NOMO-1 treated with dmso at 0.1 percent for 144 hours (cell line): ENCODE measurements around the gene RAB29.

Experiments used
- DNase-seq: peaks from one replicate; lab custom pipeline; 2025; ENCODE audit not compliant: unreplicated experiment; lab: John Stamatoyannopoulos, UW

RAB29 gene

DNA sequence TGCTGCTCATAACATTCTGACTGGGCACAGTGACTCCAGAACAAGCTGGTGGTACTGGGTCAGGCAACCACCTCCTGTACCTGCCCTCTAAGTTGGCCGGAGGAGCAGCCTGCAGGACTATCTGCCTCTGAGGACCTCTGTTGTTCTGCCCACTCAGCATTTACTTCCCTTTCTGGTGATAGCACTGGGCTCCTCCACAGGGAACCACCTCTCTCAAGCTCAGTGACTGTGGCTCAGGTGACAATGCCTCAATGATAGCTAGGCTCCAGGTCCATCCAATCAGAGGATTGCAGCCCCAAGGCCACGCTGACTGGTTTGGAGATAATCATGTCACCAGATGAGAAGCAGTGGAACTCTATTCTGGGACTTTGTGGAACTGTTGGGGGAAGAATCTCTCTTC, 21.9 kb upstream of the RAB29 start:
- no peak for DNase-seq

DNA sequence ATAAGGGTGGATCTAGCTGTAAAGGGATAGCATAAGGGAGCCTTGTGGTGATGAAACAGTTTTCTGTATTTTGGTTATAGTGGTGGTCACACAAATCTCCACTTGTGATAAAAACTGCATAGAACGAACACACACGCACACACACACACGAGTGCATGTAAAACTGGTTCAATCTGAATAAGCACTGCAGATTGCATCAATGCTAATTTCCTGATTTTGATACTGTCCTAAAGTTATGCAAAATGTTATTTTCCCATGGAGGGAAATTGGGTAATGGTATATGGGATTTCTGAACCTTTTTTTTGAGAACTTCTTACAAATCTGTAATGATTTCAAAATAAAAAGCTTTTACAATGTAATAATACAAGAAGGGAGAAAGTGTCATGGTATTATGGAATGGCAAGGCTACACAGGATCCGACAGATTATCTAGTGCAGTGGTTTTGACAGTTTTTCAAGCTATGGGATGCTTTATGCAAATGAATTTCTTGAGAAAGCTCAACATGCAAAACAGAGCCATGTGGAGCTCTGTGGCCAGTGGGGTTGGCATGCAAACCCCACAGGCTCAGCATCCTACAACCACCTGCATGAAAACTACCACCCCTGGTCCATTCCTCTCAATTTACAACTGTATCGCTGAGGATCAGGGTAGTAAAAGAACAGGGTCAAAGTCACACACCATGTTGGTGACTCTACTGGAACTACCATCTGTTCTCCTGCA, 18.9 kb upstream of the RAB29 start:
- no peak for DNase-seq

DNA sequence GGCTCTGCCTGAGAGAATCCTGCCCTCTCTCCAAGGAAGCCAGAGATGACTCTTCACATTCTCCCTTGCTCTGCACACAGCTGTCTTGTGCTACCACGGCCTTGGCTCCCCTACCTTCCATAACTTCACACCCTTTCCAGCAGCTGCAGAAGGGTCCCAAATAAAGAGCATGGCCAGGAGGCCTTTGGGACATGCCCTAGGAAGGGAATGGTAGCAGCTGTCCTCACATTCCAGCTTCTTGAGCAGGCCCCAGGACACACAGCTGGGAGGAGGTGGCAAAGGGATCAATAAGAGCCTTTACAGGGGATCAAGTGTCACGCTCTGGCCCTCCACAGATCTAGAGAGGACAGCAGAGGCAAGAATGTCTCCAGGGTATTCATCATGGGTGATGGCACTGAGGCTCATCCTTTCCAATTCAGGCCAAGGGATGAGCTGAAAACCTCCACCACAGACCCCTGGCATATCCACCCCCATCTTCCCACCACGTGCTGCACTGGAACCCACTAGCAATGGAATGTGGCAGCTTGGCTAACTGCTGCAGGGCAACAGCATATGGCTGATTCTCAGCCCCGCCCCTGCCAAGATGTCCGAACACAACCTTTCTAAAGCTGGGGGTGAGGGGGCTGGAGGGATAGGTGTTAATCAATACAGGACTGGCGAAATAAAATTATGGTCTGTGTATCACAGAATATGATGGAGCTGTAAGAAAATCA, 17.8 kb upstream of the RAB29 start:
- no peak for DNase-seq

DNA sequence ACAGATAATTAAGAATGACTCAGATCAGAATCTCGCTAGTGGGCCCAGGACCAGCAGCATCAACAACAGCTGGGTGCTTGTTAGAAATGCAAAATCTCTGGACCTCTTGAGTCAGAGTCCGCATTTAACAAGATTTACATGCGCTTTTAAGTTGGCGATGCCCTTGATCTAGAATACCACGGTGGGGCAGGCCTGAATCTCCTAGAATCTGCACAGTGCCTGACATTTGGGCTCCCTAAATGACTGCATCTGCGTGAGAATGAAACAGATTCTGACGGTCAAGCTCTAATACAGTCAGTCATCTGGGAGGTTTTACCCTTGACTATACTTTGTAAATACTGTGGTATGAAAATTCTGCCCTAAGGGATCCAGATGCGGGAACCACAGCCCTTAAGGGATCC, 17.2 kb upstream of the RAB29 start:
- DNase-seq, result no peak

DNA sequence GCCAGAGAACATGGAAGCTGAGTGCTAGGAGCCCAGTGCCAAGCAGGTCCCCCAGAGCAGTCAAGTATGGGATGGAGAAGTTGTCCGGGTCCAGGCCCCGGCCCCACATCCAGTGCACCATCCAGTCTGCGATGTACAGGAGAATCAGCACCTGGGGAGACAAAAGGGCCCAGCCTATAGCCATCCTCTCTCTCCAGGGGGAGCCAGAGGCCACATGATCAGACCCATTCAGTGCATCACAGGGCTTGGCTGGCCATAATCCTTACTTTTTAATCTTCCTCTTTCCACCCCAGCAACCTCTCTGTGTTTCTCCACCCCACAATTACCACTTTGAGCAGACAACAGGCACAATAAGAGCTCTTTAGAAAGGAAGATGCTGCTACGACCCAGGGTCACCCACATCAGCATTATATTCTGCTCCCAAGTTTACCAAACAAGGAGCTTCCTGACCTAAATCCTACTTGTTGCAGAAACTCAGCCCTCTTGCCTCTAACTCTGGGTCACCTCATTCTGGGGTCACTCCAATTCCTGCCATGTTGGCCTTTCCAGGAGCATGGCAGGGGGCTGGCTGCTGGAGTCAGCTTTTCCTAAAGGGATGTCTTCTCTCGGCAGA, 16.4 kb upstream of the RAB29 start:
- DNase-seq, result peak; percentile 48

DNA sequence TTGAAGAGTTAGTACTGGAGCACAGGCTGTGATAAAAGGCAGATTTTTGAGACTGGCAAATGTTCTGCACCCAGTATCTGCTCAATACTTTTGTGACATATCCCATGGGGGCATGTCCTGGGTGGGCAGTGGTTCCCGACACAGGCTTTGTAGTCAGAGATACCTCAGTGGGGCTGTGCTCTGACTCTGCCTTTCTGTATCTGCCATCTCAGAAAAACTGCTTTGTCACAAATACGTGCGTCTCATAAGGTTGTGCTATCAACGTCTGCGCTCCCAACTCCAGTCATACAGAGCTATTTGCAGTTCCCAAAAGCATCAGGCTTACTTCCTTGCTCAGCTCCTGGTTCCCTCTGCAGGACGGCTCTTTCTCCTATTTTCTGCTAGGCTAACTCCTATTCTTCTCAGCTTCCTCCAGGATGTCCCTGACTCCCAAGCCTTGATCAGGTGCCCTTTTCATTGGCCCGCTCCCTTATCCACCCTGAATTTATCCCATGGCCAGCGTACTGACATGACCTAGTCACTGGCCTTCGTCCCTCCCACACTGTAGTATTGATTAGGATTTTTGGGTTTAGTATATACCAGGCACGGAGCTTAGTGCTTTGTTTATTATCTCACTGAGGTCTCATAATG, 12.1 kb upstream of the RAB29 start:
- no peak for DNase-seq

DNA sequence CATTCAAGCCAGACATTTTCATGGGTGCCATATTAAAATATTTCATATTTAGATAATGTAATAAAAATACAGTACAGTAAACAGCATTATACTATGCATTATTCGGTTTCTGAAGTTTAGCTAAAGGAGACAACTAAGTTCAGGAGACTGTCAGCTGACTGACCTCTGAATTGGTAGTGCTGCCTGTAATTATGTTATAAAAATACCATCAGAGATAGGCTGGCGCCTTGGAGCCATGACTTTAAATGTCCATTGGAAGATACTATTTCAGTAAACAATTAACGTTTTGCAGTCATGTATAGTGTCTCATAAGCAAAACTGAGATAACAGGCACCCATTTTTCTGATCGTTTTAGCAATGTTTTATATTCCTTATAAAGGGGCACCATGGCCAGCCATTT, 11.3 kb upstream of the RAB29 start:
- no peak for DNase-seq

DNA sequence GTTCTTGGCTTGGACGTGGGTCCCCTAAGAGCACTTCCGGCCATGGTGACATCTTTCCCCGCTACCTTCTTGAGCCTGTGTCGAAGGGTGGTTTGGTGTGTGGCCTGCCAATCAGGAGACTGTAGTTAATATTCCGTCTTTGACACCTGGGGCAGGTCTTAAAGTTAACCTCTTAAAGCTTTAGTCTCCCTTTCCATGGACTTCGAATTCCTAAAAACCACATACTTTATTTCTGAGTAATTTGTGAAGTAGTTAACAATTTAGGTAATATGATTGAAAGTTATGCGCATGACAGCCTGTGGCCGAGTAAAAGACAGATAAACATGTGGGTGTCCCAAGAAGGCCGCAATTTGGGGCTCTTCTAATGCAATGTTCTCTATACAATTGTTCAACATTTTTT, 10.2 kb upstream of the RAB29 start:
- DNase-seq, result no peak

DNA sequence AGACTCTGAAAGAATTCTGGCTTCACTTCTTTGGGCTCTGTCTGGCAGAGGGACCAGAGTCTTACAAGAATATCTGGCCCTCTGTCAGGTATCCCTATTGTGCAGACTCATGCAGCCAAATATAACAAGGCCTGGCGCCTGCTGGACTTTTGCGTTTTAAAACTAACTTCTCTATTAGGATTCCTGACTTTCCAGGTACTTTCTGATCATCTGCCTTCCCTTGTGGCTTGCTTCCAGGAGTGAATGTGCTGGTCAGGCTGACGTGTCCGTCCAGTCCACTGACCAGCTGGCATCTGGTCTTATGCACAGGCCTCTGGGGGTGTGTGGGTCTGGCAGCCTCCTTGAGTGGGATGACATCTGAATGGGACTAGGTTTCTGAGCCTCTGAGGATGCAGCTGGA, 8.6 kb upstream of the RAB29 start:
- no peak for DNase-seq

DNA sequence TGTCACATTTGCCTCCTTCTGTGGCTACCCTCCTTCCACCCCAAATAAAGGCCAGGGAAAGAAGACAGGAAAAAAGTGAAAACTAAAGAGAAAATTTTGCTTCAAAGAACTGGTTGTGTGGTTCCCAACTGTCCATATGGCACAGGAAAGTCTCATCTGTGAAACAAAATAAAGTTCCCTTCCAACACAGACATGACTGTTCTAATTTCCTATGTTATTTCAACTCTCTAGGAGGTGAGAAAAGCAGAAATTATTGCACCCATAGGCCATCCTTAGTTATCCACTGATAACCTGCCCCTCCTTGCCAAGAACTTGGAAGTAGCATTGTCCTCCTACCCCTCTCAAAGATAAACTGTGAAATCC, 8.1 kb upstream of the RAB29 start:
- DNase-seq, result no peak

DNA sequence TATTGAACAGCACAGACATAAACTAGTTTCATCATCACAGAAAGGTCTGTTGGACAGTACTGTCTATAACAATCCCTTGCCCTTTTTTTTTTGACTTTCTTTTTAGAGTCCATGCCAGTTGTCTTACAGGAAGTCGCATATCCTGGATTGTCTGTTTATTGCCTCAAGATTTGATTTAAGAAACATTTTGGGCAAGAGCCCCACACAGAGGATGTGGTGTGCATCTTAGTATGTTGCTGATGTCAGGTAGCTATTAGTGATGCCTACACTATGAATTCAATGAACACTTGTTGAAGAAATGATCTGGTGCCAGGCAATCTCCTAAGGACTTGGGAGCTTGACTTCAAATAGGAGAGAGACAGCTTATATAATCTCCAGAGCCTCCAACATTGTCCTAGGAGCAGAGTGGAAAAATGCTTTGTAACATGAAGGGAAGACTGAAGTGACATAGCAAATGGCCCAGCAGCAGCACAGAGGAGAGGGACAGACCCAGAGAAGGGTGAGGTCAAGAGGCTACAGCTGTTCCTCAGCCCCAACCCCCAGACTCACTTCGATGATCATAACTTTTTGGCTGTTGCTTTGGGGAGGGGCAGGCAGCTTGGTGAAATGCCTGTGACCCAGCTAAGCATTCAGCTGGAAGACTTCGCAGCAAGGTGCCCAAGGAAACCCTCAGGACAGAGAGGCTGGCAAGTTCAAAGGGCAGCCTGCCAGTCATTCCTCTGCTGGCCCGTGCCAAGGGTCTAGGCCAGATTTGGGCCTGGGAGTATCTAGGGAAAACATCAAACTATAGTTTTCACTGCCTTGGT, 7.5 kb upstream of the RAB29 start:
- no peak for DNase-seq

DNA sequence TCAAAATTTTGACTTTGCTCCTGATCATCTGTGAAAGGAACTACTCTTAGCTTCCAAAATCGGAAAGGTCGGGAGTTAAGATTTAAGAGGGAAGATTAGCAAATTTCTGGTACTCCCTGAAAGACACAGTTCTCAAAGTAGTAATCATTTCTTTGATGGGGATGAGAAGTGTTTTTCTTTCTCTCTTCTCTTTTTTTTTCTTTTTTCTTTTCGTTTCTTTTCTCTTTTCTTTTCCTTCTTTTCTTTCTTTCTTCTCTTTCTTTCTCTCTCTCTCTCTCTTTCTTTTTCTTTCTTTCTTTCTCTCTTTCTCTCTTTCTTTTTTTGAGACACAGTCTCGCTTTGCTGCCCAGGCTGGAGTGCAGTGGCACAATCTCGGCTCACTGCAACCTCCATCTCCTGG, 5.1 kb upstream of the RAB29 start:
- no peak for DNase-seq

DNA sequence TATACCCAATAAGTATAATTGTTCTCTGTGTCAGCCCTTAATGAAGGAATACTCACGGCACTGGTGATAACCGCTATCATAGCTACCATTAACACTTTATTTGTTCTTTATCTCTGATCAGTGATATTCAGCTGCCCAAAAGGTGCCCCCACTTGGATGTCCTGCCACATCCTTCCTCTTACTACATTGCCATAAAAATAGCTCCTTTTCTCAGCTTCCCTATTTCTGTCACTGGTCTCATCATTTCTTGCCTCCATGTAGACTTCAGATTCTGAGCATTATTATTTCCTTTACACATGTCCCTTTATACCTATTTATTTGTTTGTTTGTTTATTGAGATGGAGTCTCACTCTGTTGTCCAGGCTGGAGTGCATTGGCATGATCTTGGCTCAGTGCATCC, 2.7 kb upstream of the RAB29 start:
- DNase-seq, result peak; percentile 62

DNA sequence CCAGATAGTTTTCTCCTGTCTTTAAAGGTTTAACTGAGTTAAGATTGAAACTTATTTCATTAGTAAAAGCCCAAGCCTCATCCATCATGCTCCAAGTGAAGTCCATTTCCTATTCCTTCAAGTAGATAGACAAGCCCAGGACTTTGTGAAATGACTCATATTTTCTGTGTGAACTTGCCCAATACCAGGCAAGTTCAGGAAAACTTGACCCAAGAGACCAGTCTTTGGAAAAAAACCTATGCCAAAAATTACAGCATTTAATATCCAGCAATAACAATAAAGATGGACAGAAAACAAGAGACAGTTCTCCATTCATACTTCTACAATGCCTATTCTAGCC, 405 bp upstream of the RAB29 start:
- no peak for DNase-seq

DNA sequence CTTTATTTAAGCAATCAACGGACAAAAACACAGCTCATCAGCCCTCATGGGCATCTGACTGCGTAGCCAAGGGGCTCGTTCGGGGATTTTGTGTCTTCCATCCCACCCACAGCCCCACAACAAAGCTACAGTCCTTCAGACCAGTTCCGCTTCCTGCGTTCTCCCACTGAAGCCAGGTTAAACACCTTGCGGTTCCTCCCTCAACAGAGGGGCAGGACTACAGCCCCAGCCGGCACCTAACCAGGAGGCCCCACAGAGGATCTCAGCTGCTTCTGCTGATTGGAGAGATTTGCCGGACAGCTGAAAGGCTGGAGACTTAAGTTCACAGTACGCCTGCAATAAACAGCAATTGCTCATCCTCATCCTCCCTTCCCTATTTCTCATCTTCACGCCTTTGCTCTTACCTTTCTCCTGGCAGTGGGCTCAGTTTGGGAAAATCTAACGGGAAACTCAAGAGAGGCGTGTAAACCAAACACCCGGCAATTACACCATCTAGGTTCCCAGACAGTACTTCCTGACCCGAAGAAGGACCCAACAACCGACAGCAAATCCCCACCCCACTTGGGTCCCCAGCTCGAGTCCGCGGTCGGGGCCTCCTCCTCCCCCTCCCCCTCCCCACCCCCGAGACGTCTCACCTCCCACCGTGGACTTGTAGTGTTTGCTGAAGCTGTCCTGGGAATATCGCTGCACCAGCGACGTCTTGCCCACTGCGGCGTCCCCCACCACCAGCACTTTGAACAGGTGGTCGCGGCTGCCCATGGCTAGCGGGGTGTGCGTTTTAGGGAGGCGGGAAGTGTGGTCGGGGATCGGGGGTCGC, 876 bp downstream of the RAB29 start:
- DNase-seq, result no peak

DNA sequence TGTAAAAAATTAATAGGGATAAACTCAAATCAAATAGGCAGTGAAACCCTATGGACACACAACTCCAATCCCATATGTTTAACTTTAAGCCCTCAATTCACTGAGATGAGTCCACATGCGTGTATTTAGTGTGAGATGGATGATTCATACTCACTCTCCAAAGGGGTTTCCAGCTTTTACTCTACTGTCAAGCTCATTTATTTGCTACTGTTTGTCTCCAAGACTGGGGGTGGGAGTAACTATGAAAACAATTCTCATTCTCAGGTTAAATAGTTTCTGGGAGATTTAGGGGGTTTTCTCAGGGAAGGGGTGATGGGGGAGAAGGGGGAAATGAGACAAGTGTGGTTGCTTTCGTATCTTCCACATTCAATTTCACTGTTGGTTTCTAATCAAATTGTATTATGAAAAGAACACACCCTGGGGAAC, 2.7 kb downstream of the RAB29 start:
- DNase-seq, result no peak

DNA sequence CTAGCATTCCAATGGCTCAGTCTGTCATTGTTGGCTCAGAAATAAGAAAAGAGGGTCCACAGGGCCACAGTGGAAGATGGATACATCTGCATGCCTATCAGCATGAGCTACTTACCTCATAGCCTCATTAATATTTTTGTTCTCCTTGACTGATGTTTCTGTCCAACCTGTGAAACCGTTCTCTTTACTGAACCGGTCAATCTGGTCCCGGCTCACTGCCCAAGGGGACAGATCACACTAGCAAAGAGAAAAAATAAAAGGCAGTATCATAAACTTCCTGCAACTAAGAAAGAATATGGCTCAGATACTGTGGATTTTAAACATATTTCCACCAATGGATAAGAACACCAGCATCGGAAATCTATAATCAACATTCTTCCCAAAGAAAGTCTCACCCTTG, 4.7 kb downstream of the RAB29 start:
- DNase-seq, result no peak

DNA sequence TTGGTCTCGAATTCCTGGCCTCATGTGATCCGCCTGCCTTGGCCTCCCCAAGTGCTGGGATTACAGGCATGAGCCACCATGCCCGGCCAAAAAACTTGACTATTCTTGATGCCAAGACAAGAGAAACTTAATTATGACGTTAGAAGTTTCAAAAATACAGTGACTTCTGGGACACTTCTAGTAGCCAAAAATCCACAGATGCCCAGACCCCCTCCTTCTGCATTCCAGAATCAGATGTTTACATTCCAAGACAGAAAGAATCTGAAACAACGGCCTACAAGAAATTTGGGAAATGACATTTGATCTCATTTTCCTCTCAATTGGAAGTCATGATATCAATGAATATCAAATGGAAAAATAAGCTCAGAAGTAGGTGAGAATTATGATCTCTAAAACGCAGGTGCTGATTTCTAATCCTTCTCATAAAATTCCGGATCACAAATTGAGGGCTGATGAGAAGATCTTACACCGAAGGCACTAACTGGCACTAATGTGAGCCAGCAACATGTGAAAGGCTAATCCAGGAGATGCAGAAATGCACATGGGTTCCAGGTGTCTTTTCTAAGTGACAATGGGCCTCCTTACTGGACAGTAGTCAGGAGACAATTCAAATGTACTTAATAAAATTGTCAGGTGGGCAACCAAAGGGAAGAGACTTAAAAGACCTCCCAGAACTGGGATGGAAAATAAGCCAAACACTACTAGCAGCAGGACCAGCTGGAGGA, 5.5 kb downstream of the RAB29 start:
- DNase-seq, result no peak

DNA sequence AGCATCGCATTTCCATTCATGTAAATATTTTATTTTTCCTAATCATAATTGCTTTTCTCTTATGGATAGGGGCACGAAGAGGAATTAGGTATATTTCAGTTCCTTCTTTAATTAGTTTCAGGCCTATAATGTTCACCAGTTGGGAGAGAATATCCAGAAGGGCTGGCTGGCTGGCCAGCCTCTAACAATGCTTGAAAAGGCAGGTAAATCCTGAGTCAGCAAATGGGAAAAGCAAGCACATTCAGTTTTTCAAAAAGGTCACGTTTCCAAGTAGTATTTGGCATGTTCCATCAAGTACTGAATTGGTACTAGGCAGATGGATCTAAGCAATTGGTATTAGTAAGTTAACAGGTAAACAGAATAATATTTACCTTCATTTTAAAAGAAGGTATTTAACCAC, 8.0 kb downstream of the RAB29 start:
- no peak for DNase-seq

DNA sequence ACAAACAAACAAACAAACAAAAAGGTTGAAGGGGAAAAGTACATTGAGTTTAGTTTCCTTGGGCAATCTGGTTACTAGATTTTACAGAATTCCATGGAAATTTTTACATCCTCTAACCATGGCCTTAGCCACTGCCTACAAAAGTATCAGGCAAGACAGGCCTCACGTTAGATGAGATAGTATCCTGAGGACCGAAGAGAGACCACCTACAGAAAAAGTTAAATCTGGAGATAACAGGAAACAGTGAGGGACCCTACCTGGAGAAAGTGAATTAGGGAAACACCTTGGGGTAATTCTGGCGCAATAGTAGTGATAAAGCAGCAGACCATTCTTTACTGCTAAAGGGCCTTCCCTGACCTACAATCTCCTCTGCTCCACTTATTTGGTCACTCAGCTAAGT, 8.7 kb downstream of the RAB29 start:
- no peak for DNase-seq
